ENCODE data around the gene TLE3.

DNA sequence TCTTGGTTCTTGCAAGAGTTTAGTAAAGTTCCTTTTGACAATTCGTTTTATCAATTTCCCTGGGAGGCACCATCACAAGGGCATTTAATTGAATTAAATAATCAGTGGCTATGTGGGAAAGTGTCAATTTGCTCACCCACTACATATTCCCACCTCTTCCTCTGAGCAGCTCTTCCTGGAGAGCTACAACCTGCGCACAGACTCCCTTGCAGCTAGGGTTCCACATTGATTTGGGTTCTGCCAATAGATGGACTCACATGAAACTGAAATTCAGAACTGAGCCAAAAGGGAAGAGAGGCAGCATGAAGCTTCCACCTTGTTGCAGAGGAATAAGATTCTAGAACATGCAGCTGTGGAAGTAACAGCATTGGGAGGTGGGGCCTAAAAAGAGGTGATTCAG is 94.8 kb downstream of the TLE3 start:
- TF ChIP-seq TOX (CRISPR knock-in tag; IDR thresholded peaks at IDR 0.05; ENCODE audit: borderline replicate concordance), result no peak
- TF ChIP-seq SNAI2 (CRISPR knock-in tag; IDR thresholded peaks at IDR 0.05), result no peak
- TF ChIP-seq ZNF565 (CRISPR knock-in tag; conservative IDR thresholded peaks at IDR 0.05; ENCODE audit: low read depth), result no peak
- TF ChIP-seq BACH2 (CRISPR knock-in tag; IDR thresholded peaks at IDR 0.05; ENCODE audit: borderline replicate concordance), result no peak

All from SK-N-SH treated with all-trans-retinoic acid at 6 μM for 48 hours (cell line).